WTC11 (cell line): ENCODE results near the gene ZMAT3.

Source experiments
- CTCF ChIP-seq: fragments of 200-600 bp; IDR thresholded peaks from 2 replicates; pipeline ENCODE4 v1.8.0; 2022; ENCODE audit warnings: antibody characterized with exemption
- E2F1 ChIP-seq: sonication (generic); formaldehyde crosslinking; IDR thresholded peaks from 2 replicates; pipeline ENCODE4 v1.8.0; 2022; ENCODE audit warnings: mild to moderate bottlenecking, missing genetic modification reagents
- HMGXB4 ChIP-seq: sonication (generic); formaldehyde crosslinking; IDR thresholded peaks from 2 replicates; pipeline ENCODE4 v1.8.1; 2023; ENCODE audit warnings: mild to moderate bottlenecking, moderate library complexity, missing genetic modification reagents
- MAX ChIP-seq: sonication (generic); formaldehyde crosslinking; IDR thresholded peaks from 2 replicates; pipeline ENCODE4 v1.8.0; 2022; ENCODE audit warnings: mild to moderate bottlenecking, missing genetic modification reagents
- NFE2L1 ChIP-seq: sonication (generic); formaldehyde crosslinking; IDR thresholded peaks from 2 replicates; pipeline ENCODE4 v1.8.1; 2023; ENCODE audit warnings: missing genetic modification reagents
- ZNF138 ChIP-seq: sonication (generic); formaldehyde crosslinking; conservative IDR thresholded peaks from 2 replicates; pipeline ENCODE4 v1.8.1; 2022; ENCODE audit warnings: mild to moderate bottlenecking, moderate library complexity, missing genetic modification reagents

GRCh38 chr3:179079537-179079936, 7.9 kb upstream of the ZMAT3 start:
- TF ChIP-seq CTCF (no peak), E2F1 (CRISPR knock-in tag) (no peak), HMGXB4 (no peak), NFE2L1 (CRISPR knock-in tag) (no peak), MAX (no peak), ZNF138 (CRISPR knock-in tag) (no peak)
